Stimulated activated naive CD8-positive, alpha-beta T cell treated with anti-CD3 and anti-CD28 coated beads, Interleukin-15, amount 100 ng/mL, for 72 hours (primary cell): Measurements from ENCODE around the gene SLC20A1.
"Not testable (repeated sequence)": the region's sequence is repeated elsewhere in the genome, so short reads cannot be mapped to it uniquely, and the experiment has no call there.

Experiments used
- ATAC-seq: fragments of 150-1000 bp; cut with Tn5 transposase; 2 replicates; pipeline ENCODE4 v1.10.0; 2021; ENCODE audit warnings: mild to moderate bottlenecking, moderate library complexity
- DNase-seq, 2 donors: peaks; one replicate each; pipeline ENCODE4 v3.0.0; 2021 to 2022
- H3K27ac Mint-ChIP-seq, 2 donors: one replicate each; pipeline ENCODE4 v1.8.0; 2022; ENCODE audit warnings: mild to moderate bottlenecking in 2 of 2, mixed read lengths in 2 of 2, moderate library complexity in 2 of 2
- H3K27me3 Mint-ChIP-seq: one replicate; pipeline ENCODE4 v1.8.0; 2022; ENCODE audit warnings: mixed read lengths
- H3K4me1 Mint-ChIP-seq: one replicate; pipeline ENCODE4 v1.8.0; 2022; ENCODE audit warnings: mild to moderate bottlenecking, mixed read lengths
- H3K4me3 Mint-ChIP-seq, 2 donors: one replicate each; pipeline ENCODE4 v1.8.0; 2022; ENCODE audit warnings: mild to moderate bottlenecking in 2 of 2, mixed read lengths in 2 of 2, moderate library complexity in 1 of 2
- H3K9me3 Mint-ChIP-seq, 2 donors: one replicate each; pipeline ENCODE4 v1.8.0; 2022; ENCODE audit warnings: mixed read lengths in 2 of 2

Gene SLC20A1

DNA sequence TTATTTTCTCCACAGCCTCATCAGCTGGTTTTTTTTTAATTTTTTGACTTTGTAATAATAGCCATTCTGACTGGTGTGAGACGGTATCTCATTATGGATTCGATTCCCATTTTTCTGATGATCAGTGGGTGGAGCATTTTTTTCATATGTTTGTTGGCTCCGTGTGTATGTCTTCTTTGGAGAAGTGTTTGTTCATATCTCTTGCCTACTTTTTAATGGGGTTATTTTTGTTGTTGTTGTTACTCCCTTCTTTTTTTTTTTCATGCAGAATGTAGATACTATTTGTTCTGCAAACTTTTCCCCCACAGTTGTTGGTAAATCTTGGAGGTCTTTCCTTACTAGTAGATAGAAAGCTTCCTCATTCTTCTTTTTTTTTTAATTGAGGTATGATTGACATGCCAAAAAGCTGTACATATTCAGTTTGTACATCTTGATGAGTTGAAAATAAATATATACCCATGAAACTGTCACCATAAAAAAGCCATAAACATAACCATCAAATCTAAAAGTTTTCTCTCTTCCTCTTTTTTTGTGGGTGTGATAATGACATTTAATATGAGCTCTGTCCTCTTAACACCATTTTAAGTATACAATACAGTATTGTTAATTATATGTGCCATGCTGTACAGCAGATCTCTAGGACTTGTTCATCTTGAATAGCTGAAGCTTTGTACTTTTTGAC lies 53.2 kb downstream of the SLC20A1 start:
- ATAC-seq (no peak), DNase-seq (no peak)
- Mint-ChIP-seq H3K4me3 (no peak overlapping the region), H3K9me3 (no peaks in the 10 kb centered on the region), H3K27ac (peak overlapping the region in 1 of 2 donors; percentile 50), H3K4me1 (peaks cover 7% of the 10 kb centered on the region), H3K27me3 (peaks cover 9% of the 10 kb centered on the region)

DNA sequence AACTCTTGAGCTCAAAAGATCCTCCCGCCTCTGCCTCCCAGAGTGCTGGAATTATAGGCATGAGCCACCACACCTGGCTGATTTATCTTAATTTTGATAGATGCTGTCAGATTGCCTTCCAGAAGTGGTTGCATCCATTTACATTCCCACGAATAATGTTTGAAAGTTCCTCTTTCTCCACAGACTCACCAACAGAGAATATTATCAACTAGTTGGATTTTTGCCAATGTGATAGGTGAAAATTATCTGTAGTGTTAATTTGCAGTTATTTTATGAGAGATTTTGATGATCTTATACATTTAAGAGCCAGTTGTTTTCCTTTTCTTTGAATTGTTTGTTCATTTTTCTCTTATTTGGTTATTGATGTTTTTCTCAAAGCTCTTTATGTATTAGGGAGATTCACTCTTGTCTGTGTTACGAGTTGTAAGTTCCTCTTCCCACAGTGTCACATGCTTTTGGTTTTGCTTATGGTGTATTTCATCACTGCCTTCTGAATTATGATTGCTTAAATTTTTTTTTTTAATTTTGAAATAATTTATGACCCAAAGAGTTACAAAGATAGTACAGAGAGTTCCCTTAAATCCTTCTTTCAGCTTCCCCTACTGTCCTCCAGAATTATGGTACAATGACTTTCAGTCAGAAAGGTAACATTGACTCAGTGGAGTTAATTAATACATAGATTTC lies 54.4 kb downstream of the SLC20A1 start:
- H3K4me3 Mint-ChIP-seq = no peak overlapping the region
- H3K27ac Mint-ChIP-seq = no peak overlapping the region

DNA sequence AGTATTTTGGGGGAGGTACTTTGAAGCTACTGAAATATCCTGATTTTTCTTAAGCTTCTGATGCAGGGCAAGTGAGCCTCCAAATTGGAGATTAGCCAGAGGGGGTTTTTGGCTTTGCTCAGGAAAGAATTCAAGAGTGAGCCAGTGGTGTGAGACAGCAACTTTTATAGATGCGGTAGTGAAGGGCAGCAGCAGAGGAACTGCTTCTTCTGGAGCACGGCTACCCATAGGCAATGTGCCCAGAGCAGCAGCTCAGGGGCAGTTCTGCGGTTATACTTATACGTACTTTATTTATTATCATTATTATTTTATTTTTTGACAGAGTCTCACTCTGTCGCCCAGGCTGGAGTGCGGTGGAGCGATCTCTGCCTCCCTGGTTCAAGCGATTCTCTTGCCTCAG lies 55.3 kb downstream of the SLC20A1 start:
- ATAC-seq = no peak
- H3K4me1 Mint-ChIP-seq = peaks cover 14% of the 10 kb centered on the region
- H3K4me3 Mint-ChIP-seq = no peak overlapping the region
- no peaks in the 10 kb centered on the region for H3K9me3 Mint-ChIP-seq
- no peak overlapping the region for H3K27ac Mint-ChIP-seq
- DNase-seq = no peak
- peaks cover 30% of the 10 kb centered on the region for H3K27me3 Mint-ChIP-seq

More for the DNA sequence above, 54.4 kb downstream of the SLC20A1 start:
- Mint-ChIP-seq H3K9me3 (no peaks in the 10 kb centered on the region), H3K27me3 (peaks cover 21% of the 10 kb centered on the region), H3K4me1 (peaks cover 7% of the 10 kb centered on the region)
- DNase-seq (no peak), ATAC-seq (no peak)

DNA sequence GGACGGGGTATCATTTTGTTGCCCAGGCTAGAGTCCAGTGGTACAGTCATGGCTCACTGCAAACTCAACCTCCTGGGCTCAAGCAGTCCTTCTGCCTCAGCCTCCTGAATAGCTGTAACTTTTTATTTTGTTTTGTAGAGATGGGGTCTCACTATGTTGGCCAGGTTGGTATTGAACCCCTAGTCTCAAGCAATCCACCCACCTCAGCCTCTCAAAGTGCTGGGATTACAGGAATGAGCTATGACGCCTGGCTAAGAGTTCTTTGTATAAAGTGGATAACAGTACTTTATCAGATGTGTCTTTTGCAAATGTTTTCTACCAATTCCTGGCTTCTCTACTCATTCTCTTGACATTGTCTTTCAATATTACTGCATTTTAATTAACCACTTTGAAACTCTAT lies 57.9 kb downstream of the SLC20A1 start:
- ATAC-seq = no peak
- no peaks in the 10 kb centered on the region for H3K9me3 Mint-ChIP-seq
- no peak for DNase-seq
- H3K4me3 Mint-ChIP-seq = no peak overlapping the region
- no peak overlapping the region for H3K27ac Mint-ChIP-seq
- peaks cover 36% of the 10 kb centered on the region for H3K4me1 Mint-ChIP-seq
- H3K27me3 Mint-ChIP-seq = peaks cover 37% of the 10 kb centered on the region

DNA sequence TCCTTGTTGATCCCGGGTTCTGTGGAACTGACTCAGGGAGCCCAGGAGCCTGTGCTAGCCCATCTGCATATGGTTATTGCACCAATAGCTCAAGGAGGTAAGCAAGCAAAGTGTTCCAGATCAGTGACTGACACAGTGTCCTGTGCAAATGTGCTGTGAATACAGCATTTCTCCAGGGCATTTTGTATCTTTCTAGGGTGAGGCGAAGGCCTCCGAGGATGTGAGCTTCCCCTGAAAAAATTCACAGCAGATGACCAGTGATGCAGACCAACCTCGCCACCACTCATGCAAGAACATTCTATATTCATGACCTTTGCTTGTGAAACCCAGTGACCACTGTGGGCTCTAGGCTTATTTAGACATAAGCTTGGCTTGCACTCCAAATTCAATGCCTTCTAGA lies 59.8 kb downstream of the SLC20A1 start:
- H3K4me3 Mint-ChIP-seq = no peak overlapping the region
- peaks cover 42% of the 10 kb centered on the region for H3K27me3 Mint-ChIP-seq
- no peak for ATAC-seq
- no peak overlapping the region for H3K27ac Mint-ChIP-seq
- peaks cover 36% of the 10 kb centered on the region for H3K4me1 Mint-ChIP-seq
- no peaks in the 10 kb centered on the region for H3K9me3 Mint-ChIP-seq
- peak in 1 of 2 donors; percentile 1 for DNase-seq

DNA sequence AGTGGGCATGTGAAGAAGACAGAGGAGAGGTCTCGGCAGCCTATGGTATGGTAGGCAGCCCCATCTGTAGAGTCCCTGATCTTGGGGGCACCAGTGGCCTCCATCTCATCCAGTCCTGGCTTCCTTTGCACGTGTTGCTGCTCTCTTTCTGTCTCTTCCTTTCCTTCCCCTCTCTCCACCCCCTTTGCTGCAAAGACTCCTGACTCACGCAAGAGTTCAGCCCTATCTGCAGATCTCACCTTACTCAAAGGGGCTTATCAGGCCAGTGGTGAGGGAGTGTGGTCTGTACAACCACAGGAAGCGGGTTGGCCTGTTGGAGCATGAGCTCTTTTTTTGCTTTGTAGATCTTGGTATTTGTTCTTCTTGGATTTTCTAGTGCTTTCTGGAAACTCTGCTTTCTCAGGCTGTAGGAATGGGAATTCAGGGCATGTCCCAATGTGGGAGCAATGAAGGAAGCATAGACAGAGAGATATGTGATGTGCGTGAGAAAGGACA lies 60.5 kb downstream of the SLC20A1 start:
- ATAC-seq (peak; percentile 100), DNase-seq (peak; percentile 66 to 73)
- no peak overlapping the region for H3K27ac Mint-ChIP-seq
- H3K9me3 Mint-ChIP-seq = no peaks in the 10 kb centered on the region
- peaks cover 36% of the 10 kb centered on the region for H3K4me1 Mint-ChIP-seq
- peak overlapping the region; percentile 59 to 60 for H3K4me3 Mint-ChIP-seq
- H3K27me3 Mint-ChIP-seq = peaks cover 44% of the 10 kb centered on the region

DNA sequence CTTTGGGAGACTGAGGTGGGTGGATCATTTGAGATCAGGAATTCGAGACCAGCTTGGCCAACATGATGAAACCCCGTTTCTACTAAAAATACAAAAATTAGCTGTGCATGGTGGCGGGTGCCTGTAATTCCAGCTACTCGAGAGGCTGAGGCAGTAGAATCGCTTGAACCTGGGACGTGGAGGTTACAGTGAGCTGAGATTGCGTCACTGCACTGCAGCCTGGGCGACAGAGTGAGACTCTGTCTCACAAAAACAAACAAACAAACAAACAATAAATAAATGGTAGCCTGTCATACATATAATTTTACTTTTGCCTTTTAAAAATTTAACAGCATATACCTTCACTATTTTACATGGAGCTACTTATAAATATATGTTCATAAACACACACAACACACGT lies 61.2 kb downstream of the SLC20A1 start:
- H3K27ac Mint-ChIP-seq, DNase-seq, H3K9me3 Mint-ChIP-seq, ATAC-seq, H3K4me3 Mint-ChIP-seq: not testable (repeated sequence)
- H3K27me3 Mint-ChIP-seq = peaks cover 48% of the 10 kb centered on the region
- peaks cover 34% of the 10 kb centered on the region for H3K4me1 Mint-ChIP-seq

DNA sequence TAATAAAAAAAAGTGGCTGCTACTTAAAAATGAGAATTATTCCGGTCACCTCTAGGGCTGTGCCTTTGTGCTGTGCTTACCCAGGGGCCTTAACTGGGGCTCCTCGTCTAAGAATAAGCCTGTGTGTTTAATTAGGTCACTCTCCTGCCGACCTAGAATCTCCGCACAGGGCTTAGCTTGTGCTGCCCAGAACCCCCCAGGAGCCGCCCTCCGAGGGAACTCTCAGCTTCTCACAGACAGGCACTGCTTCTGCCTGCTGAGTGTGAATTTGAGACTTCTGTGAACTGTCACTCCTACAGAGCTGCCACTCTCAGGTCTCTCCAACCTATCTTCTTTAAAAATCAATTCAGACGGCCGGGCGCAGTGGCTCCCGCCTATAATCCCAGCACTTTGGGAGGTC lies 63.2 kb downstream of the SLC20A1 start:
- DNase-seq (peak in 1 of 2 donors; percentile 3), ATAC-seq (no peak)
- peaks cover 38% of the 10 kb centered on the region for H3K4me1 Mint-ChIP-seq
- H3K27me3 Mint-ChIP-seq = peaks cover 68% of the 10 kb centered on the region
- H3K4me3 Mint-ChIP-seq = no peak overlapping the region
- H3K9me3 Mint-ChIP-seq = no peaks in the 10 kb centered on the region
- H3K27ac Mint-ChIP-seq = peak overlapping the region in 1 of 2 donors; percentile 27

DNA sequence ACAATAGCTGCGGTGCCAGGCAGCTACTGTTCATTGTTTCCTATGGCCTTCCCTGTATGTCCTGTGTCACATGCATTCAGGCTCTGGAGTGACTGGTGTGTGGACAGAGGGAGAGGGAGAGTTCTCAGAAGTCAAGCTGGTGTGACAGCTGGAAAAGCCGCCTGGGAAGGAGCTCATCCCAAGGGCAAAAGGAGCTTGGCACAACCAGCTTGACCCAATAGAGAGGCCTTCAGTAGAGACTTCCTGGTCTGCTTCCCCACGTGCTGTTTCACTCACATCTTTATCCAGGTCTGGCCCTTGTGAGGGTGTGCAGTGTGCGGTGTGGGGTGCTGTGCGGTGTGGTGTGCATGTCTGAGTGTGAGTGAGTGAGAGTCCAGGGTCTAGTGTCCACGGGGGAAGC lies 64.0 kb downstream of the SLC20A1 start:
- DNase-seq (peak in 1 of 2 donors; percentile 2), ATAC-seq (no peak)
- Mint-ChIP-seq H3K27me3 (peaks cover 68% of the 10 kb centered on the region), H3K4me1 (peaks cover 38% of the 10 kb centered on the region), H3K4me3 (no peak overlapping the region), H3K9me3 (no peaks in the 10 kb centered on the region), H3K27ac (no peak overlapping the region)

DNA sequence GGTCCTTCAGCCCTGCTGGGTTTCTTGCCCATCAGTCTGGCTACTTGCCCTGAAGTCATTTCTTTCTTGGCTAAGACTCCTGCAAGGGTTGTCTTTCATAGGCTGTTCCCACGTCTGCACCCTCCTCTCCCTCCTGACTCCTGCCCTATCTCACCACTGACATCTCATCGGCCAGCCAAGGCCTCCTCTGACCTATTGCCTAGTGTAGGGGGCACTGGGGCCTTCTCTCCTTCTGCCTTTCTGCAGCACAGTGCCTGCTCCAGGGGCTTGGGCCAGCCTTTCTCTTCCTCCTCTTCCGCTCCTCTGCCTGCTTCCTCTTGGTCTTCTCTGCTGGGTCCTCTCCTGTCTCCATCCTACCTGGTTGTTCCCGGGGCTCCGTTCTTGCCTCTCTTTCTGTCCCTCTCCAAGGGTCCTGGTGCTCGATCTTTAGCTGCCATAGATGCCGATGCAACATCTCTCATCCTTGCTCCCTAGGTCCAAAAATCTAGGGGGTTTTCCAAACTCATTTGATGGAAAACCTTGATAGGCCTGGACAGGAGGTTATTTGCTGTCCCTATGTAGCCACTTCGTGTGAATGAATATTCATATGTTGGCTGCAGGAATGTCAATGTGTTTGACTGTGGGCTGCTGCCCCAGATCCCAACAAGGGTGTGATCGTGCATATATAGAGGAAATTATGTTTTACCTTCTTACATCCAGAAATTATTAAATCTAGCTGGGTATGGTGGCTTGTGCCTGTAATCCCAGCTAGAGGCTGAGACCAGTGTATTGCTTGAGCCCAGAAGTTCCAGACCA lies 65.4 kb downstream of the SLC20A1 start:
- ATAC-seq (no peak), DNase-seq (peak in 1 of 2 donors; percentile 7)
- Mint-ChIP-seq H3K27ac (peak overlapping the region in 1 of 2 donors; percentile 22), H3K27me3 (peaks cover 57% of the 10 kb centered on the region), H3K9me3 (no peaks in the 10 kb centered on the region), H3K4me1 (peaks cover 30% of the 10 kb centered on the region), H3K4me3 (no peak overlapping the region)

DNA sequence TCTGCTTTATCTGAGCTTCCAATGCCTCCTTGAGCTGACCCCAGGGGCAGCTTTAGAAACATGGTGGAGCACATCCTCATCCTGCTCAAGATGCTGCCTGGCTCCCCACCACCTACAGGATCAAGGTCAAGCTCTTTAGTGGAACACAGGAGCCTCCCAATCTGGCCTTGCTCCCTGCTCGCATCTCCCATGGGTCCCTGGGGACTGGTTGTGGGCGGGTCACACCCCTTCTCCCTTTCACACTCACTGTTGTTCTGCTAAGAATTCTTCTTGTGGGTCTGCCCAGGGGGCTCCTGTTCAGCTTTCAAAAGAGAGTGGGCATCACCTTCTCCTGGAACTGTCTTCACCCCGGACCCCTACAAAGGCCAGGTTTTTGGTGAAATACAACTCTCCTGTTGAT lies 66.7 kb downstream of the SLC20A1 start:
- ATAC-seq = no peak
- Mint-ChIP-seq H3K4me1 (peaks cover 18% of the 10 kb centered on the region), H3K9me3 (no peaks in the 10 kb centered on the region), H3K27me3 (peaks cover 51% of the 10 kb centered on the region), H3K27ac (peak overlapping the region in 1 of 2 donors; percentile 86), H3K4me3 (no peak overlapping the region)
- peak in 1 of 2 donors; percentile 2 for DNase-seq

DNA sequence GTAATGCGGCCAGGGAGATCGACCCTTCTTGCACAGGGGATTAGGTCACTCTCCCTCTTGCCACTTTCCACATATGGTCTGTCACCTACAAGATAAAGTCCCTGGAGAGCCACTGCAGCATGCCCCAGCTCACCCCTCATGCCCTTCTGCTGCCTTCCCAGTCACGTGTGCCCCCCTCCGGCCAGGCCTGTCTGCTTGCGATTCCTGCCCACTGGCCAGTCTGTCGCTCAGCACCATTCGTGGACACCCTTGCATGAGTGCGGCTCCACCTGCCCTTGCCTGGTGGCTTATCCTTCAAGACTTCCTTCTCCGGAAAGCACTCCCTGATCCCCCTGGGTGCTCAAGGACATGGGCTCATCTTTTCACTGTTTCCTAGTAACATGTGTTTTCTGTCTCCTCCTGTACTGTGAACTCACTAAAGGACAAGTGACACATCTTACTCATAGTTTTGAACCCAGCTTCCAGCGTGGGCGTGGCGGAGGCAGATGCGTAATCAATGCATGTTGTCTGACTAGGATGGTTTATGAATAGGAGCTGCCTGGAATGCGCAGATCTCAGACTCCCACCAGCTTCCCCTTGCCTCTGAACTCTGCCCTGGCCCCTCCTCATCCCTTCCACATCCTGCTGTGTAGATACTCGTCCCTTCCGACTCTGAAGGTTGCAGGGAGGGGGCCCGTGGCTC lies 67.3 kb downstream of the SLC20A1 start:
- Mint-ChIP-seq H3K4me1 (peaks cover 12% of the 10 kb centered on the region), H3K4me3 (no peak overlapping the region), H3K9me3 (no peaks in the 10 kb centered on the region), H3K27ac (peak overlapping the region in 1 of 2 donors; percentile 86), H3K27me3 (peaks cover 51% of the 10 kb centered on the region)
- DNase-seq (peak in 1 of 2 donors; percentile 9), ATAC-seq (no peak)
